T-helper 9 cell (primary cell): ENCODE data around the gene ZKSCAN4.

Experiments used
- DNase-seq: peaks from one replicate; pipeline ENCODE4 v3.0.0-alpha.2; 2020

The ZKSCAN4 gene

DNA sequence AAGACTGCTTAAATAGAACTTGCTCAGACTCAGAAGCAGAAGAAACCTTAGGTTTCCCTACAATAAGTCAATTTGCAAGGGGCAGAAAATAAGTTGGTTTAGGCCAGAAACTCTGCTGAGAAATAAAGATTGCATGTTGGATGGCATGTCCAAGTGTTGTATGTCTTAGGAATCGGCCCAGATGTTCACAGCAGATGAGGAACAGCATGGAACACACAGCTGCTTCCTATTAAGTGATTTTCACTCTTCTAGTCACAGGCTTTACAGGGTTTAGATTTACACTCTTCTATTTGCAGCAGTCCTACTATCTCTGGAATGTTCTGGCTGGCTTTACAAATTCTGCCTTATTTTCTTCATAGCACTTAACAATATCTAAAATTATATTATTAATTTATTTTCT lies 3.2 kb downstream of the ZKSCAN4 start:
- no peak for DNase-seq

DNA sequence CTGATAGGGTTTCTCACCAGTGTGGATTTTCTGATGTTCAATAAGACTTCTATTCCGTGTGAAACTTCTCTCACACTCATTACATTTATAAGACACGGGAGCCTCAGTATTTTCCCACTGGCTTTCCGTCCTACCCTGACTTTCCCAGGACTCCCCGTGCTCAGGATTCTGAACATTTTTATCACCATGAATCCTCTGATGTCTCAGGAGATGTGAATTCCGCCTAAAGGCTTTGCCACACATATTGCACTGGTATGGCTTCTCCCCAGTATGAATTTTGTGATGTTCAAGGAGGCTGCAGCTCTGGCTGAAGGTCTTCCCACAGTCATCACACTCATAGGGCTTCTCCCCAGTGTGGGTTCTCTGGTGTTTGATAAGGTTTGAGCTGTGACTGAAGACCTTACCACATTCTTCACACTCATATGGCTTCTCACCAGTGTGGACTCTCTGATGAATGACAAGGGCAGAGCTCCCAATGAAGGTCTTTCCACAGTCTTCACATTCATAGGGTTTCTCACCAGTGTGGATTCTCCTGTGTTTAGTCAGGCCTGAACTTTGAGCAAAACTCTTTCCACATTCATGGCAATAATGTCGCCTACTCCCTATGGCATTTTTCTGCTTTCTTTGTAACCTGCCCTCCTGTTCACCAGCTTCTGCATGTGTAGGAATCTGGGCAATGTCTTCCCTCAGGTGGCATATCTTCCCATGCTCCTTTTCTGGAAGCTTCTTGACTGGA lies 6.7 kb downstream of the ZKSCAN4 start:
- DNase-seq: no peak

DNA sequence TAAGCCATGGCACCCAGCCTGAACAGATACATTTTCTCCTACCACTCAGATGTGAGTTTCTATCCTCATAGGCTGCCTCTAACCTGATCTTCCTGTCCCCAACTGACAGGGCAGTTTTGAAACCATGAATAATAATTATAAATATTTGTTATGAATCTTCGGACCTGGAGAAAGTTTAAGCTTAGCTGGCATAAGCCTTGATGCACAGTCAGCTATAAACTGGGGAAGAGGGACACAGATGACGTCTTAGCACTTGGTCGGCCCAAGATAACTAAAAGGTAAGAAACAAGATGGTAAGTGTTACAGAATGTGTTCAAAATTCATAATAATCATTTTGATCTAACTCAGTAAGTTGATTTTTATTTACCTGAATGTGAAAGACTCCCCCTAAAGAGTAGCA lies 8.1 kb downstream of the ZKSCAN4 start:
- no peak for DNase-seq

DNA sequence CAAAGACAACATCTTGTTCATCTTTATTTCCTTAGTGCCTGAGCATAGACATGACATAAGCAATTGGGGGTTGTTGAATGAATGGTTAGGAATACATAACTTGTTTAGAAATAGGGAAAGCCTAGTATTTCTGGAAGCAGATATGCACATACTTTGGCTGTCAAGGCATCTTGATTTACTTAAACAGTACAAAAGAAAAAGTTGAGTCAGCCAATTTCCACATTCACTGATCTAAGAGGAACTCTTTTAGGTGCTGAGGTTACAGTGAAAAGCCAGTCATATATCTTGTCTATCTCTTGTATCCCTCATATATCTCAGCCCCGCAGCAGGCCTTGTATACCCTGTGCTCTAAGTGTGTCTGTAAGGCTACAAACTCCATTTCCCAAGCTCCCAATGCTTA lies 11.6 kb downstream of the ZKSCAN4 start:
- DNase-seq: no peak

DNA sequence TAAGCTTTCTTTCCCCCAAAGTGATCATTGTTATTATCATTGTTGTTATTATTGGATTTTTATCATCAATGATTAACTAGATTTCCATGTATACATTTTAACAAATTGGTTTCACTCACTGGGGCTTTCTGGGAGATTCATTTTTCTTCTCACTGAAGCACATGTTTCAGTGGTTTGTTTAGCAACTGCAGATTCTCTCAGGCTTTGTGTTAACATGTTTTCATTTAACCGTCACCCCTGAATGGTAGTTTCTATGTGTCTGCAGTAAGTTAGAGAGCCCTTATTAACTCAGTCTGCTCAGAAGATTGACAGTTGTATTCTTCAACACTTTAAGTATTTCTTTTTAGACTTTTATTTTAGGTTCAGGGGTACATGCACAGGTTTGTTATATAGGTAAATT lies 12.4 kb downstream of the ZKSCAN4 start:
- no peak for DNase-seq

DNA sequence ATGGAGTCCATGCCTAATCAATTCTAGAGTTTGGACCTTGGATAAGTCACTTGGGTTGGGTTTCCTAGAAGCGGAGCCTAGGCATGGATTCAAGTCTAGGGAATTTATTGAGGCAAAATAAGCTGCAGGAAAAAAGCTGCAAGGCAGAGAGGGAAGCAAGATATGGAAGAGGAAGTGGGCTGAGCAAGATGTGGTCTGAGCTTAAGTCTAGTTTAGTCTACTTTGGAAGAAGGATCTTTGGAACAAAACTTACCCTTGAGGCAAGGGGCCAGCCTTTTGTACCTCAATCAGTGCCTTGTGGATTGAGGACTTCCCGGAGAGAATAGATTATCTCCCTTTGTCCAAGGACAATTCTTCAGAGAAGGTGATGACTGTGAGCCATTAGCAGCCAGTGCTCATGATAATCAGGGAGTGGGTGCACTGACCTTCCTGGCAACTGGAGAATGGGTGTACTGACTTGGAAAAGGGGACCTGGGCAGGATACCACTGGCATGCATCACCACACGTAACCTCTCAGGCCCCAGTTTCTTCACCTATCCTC lies 16.1 kb downstream of the ZKSCAN4 start:
- DNase-seq: no peak

DNA sequence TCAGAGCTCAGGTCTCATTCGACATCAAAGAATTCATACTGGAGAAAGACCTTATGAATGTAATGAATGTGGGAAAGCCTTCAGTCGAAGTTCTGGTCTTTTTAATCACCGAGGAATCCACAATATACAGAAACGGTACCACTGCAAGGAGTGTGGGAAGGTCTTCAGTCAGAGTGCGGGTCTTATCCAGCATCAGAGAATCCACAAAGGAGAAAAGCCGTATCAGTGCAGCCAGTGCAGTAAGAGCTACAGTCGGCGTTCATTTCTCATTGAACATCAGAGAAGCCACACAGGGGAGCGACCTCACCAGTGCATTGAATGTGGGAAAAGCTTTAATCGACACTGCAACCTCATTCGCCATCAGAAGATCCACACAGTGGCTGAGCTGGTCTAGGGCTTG lies 19.3 kb downstream of the ZKSCAN4 start:
- DNase-seq: no peak

DNA sequence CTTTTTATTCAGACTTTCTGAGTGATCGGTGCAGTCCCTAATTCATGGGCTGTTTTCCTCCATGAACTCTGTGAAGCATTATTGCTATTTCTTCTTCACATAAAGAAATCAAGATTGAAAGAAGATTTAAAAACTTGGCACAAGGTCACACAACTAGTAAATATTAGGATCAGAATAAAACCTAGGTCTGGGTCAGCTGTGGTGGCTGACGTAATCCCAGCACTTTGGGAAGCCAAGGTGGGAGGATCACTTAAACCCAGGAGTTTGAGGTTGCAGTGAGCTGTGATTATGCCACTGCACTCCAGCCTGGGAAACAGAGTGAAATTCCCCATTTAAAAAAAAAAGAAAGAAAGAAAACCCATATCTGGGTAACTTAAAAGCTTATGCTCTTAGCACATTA lies 25.6 kb downstream of the ZKSCAN4 start:
- DNase-seq: no peak

DNA sequence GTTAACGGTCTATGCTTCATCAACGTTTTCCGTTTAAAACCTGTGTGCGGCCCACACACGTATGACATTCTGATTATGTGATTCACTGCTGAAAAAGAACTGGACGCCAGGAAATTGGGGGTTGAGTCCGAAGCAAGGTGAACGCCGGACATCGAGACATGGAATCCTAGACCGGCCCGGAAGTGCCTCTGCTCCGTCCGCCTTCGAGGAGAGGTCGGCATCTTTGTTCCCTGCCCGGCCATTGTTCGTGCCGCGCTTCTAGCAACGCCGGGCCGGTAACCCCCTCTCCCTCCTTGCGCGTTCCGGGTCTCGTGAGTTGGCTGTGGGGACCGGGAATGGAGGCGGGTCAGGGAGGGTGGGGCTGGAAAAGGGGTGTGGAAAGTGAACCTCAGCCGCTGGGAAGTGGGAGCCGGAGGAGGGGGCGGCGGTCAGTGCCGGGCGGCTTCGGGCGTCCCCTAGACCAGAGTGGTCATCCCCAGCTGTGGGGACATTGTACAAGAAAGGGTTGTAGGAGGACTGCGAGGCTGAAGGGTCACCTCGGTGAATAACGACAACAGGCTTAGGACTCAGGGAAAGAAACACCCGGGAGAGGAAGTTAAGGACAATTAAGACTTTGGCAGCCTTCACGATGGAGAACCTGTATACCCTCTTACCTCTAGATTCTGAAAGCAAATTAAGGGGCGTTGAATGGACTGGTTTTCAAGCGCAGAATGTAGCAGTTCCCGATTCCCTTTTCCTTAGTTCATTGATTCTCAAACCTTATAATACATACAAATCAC lies 26.8 kb downstream of the ZKSCAN4 start, which contains the start of gene ZSCAN9:
TSS of gene ZSCAN9 (plus strand) at position 220 of the 779 bp plus-strand sequence. CDS start 1,810 bp downstream, outside the sequence.
- DNase-seq: no peak

DNA sequence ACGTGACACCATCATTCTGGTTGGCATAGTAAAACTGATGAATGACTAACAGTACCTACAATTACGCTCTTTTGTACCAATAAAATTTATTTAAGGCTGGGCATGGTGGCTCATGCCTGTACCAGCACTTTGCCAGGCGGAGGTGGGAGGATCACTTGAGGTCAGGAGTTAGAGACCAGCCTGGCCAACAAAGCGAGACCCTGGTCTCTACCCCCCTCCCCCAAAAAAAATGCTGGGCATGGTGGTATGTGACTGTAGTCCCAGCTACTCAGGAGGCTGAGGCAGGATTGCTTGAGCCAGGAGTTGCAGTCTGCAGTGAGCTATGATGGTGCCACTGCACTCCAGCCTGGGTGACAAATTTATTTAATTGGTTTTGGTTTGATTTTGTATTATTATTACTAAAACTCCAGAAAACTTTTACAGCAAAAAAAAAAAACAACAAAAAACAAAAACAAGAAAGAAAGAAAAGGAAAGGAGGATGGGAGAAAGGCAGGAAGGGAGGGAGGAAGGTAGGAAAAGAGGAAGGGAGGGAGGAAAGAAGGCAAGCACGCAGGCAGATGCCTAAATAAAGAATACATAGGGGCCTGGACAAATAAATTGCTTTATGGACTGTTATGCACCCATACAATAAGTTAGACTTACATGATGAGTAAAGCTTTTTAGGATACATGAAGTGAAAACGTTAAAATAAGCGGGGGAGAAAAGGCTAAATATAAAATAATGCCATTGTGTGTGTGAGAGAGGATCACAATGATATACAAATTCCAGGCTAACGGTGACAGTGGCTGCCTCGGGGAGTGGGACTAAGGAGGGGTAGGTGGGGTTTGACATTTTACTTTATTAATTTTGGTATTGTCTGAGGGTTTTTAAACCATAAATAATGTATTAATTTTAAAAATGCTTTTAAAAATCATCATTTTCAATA lies 27.7 kb downstream of the ZKSCAN4 start:
- no peak for DNase-seq

DNA sequence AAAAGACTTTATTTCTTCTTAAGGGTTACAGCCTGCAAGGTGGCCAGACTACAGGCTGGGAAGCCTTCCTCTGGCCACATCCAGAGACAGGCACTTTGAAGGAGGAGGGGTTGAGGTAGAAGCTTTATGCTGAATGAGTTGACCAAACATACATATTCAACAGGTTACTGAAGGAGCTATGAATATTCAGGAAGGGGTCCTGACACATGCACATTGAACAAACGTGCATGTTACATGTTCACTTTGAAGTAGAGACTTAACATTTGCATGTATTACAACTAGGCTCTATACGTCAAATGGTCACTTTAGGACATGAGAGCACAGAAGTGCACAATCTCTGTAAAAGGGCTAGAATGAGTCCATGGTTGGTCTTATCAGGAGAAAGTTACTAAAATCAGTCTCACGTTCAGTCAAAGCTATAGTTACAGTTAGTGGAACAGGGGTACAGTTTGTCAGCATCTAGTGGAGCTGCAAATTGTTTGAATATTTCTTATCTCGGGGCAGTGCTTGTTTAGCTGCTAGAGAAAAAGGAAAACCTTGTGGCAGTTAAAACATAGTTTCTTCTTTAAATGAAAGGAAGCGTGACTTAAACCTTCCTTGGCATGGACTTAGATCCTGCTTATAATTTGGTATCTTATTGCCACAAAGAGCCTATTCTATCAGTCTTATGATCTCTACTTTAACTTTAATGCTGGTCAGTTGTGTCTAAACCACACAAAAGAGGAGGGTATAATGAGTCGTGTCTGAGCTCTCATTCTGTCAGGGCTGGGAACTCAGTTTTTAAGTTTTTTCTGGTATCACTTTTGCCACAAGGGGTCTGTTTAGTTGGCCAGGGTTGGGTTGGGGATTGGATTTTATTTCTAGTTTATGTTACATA lies 31.6 kb downstream of the ZKSCAN4 start:
- no peak for DNase-seq

DNA sequence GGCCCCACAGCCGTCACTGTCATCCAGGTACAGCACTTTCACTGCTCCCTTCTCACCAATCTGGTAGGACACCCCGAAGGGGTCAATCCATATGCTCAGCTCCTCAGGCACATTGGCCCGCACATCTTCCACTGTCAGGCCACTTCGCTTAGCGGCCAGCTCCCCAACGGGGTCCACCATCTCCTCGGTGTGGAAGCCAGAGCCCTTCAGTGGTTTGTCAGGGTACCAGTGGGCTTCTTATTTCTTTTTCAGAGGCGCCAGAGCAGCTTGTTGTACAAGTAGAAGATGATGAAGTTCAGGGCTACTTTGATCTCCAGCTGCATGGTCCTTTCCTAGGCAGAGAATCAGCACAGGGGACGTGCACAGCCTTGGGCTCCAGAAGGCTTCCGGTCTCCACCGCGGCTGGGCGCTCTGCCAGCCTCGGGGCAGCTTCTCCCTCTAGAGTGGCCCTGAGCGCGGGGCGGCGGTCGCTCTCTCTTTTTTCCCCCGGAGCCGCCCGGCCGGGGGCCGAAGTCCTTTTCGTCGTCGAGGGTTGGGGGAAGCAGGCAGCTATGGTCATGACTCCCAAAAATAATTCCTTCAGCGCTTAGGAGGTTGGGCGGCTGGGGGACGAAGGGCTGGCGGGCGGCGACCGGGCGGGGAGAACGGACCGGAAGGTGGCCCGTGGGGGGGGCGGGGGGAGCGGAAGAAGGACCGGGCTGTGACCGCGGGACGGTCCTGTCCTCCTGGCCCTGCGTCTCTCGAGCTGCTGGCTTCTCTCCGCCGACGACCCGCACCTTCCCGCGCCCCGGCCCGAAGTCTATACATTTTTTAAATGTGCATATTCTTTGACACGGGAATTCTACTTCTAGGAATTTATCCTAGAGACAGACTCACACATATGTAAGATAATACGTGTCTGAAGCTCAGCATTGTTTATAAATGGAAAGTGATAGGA lies 33.5 kb downstream of the ZKSCAN4 start:
- no peak for DNase-seq

DNA sequence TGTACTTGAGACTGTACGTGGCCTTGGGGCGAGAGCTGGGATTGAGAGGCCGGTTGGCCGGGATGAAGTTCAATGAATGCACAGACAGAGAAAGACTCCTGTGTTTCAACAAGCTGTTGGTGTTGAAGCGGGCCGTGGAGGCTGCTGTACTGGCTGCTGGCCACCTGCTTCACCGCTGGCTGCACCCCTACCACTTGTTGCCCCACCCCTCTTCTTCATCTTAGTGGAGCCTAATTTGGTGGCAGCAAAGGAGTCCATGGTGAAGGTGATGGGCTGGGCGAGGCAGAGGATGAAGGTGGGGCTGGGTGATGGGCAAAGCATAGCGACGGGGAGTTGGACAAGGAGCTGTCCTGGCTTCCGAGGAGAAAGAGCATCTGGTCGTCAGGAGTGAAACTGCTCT lies 34.2 kb downstream of the ZKSCAN4 start:
- DNase-seq: no peak

DNA sequence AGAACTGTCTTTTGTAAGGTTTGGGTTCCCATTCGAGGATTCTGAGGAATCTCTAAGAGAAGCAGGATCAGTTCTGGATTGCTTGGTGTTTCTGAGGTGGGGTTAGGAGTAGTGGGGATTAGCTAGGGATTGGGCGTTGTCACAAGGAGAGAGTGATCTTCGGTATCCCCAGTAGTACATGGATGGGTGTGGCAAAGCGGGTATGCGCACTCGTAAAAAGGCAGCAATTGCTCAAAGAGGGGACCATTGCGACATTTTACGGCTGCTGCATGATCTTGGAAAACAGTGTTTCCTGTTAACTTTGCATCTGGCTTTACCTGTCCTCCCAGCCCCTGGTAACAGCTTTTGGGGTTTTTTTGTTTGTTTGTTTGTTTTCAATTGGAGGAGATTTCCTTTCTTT lies 36.6 kb downstream of the ZKSCAN4 start:
- no peak for DNase-seq

DNA sequence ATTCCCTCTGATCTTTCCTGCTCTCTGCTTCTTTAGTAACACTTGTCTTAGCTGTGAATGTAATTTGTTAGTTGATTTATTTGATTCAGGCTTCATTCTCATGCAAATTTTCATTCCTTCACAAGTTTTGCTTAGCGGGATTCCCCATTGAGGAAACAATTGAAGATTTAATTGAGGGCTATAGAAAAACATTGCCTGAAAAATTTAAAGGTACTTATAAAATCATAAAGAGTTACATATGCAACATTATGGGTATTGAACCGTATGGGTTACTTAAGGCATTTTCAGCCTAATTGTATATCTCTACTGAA lies 38.9 kb downstream of the ZKSCAN4 start:
- no peak for DNase-seq

DNA sequence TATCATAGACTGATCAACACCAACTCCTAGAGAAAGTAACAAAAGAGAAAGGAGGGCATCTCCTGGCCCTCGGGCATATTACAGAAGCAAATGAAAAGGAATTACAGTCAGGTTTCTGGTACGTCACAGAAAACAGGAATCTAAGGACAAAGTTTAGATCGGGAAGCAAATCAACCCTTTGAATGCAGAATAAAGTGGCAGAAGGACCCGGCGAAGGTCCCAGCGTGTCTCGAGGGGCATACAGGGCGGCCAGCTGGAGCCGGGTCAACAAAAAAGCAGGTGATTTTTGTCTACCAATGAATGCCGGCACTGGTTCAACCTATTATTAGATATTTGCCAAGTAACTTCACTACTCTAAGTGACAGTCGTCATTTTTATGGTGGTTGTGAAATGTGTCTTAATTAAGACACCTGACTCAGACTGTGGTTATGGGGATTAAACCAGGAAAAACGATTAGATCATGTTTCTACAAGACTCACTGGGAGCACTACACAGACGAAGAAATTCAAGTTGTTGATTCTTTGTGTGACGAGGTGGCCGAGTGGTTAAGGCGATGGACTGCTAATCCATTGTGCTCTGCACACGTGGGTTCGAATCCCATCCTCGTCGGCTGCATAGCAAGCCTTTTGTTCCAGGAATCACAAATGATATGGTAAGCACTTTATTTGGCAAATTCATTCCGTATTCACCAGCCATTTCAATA lies 39.4 kb downstream of the ZKSCAN4 start:
- no peak for DNase-seq

DNA sequence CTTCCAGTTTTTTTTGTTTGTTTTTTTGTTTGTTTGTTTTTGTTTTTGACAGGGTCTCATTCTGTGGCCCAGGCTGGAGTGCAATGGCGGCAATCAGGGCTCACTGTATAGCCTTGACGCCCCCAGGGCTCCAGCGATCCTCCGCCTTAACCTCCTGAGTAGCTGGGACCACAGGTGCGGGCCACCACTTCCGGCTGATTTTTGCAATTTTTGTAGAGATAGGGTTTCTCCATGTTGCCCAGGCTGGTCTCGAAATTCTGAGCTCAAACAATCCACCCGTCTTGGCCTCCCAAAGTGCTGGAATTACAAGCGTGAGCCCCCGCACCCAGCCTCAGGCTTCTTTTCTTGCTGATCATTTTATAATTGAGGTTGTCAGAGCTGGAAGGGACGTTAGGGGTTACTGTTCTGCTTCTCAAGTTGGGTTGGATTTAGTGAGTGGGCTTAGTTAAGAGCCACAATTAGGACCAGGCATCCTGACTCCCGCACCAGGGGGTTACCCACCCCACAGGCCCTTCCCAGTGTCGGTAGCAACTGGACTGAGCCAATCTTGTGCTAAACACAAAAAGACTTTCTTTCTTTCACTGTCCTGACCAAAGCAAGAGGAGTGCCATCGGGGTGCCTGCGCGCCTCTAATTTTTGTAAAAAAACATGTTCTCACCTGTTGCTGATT lies 40.1 kb downstream of the ZKSCAN4 start:
- no peak for DNase-seq

DNA sequence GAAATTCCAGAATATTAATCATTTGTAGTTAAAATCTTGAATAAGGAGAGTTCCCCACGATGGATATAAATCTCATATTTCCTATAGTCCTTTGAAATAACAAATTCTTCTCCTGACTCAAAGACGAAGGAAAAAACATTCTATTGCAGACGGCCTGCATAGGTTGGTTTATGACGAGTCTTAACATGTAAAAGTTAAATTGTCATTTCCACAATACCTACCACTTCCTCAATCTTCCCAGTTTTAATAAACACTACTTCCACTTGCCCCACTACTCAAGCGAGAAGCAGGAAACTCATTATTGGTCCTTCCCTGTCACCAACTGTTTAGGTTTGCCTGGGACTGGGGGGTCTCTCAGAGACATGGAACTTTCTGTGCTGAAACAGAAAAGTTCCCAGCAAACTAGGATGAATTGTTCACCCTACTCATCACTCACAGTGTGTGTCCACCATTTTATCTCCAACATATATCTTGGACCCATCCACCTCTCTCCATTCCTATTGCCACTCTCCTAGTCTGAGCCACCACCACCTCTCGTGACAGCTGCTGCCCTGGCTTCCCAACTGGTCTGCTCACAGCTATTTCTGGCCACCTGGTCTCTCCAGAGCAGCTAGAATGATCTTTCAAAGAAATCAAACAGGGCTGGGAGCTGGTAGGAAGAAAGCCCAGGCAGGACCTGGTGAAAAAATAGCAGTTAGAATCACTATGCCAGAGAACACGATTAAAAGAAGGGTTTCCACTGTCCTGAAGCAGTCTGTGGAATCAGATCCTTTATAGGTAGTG lies 42.1 kb downstream of the ZKSCAN4 start:
- DNase-seq: no peak
